DMS114 treated with DMSO at 0.1 percent for 48 hours (cell line): ENCODE results near the gene ANO1.

Experiments used
- DNase-seq: peaks from one replicate; lab custom pipeline; 2025; ENCODE audit not compliant: unreplicated experiment; lab: John Stamatoyannopoulos, UW

ANO1 gene

GRCh38 chr11:70233034-70233433 is 154.9 kb downstream of the ANO1 start:
- DNase-seq, result no peak

GRCh38 chr11:70233511-70233934 is 155.4 kb downstream of the ANO1 start:
- DNase-seq, result no peak

GRCh38 chr11:70233962-70234361 is 155.8 kb downstream of the ANO1 start:
- no peak for DNase-seq
